Epithelial cell of esophagus (primary cell): ENCODE results near the gene TNPO3.

Source experiments
- DNase-seq: peaks from one replicate; pipeline ENCODE4 v3.0.0; 2010; ENCODE audit warnings: low read depth
- H3K4me3 ChIP-seq: 2 replicates; pipeline ENCODE4 v1.5.1; 2011; ENCODE audit warnings: mild to moderate bottlenecking, low read length, control low read depth
- CTCF ChIP-seq: IDR thresholded peaks from 2 replicates; pipeline ENCODE4 v1.5.1; 2011; ENCODE audit warnings: low read depth, mild to moderate bottlenecking, low read length, control low read depth, inconsistent platforms; ENCODE audit not compliant: insufficient read depth; ENCODE audit errors: missing control alignments

The TNPO3 gene

GRCh38 chr7:129014501-129015101, 40.3 kb downstream of the TNPO3 start:
- H3K4me3 ChIP-seq = no peak overlapping the region
- DNase-seq = no peak
- TF ChIP-seq CTCF = no peak

- no peak for DNase-seq
- no peak overlapping the region for H3K4me3 ChIP-seq
- no peak for TF ChIP-seq CTCF
Measured at GRCh38 chr7:129013048-129013724, 41.7 kb downstream of the TNPO3 start.

DNA sequence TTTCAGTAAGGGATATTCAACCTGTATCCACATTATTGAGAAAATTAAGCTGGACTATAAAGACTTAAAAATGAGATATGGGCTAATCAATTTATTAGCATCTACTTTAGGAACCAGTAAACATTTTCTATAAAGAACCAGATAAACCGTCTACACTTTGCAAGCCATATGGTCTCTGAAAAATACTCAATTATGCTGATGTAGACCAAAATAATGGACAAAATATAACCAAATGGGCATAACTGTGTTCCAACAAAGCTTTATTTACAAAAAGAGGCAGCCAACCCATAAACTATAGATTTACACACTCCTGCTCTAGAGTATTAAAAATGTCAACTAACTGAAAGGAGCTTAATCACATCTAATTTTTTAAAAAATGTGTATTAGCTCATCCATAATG, 42.3 kb downstream of the TNPO3 start:
- no peak for TF ChIP-seq CTCF
- no peak for DNase-seq
- no peak overlapping the region for H3K4me3 ChIP-seq

- TF ChIP-seq CTCF = no peak
- H3K4me3 ChIP-seq = no peak overlapping the region
- DNase-seq = no peak
Measured at GRCh38 chr7:129010075-129010474, 44.8 kb downstream of the TNPO3 start.

DNA sequence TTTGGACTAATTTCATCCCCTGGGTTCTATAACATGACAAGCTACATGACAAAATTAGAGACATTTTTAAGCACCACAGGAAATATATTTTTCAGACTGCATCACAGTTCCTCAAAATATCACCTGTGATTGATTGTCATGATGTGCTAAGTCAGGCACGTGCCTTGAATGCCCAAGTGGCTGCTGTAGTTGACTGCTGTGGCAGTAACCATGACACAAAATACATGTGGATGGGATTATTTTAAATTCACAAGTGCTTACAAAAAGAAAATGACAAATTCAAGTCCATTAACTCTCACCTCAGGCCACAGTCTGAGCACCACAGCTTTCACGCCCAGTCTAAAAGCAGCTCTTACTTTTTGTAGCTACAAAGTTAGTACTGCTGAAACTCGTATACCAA, 45.5 kb downstream of the TNPO3 start:
- DNase-seq = no peak
- H3K4me3 ChIP-seq = no peak overlapping the region
- no peak for TF ChIP-seq CTCF

- no peak for TF ChIP-seq CTCF
- H3K4me3 ChIP-seq = no peak overlapping the region
- DNase-seq = no peak
Measured at GRCh38 chr7:129008645-129009414, 46.1 kb downstream of the TNPO3 start.

- DNase-seq = no peak
- no peak overlapping the region for H3K4me3 ChIP-seq
- TF ChIP-seq CTCF = no peak
Measured at GRCh38 chr7:129007572-129007971, 47.3 kb downstream of the TNPO3 start.
